Transverse colon (tissue), 3 donors: Measurements from ENCODE around the gene TXNDC11.

Experiments
- POLR2A ChIP-seq: fragments of 450-650 bp; IDR thresholded peaks from one replicate; pipeline ENCODE4 v1.6.1; 2016; ENCODE audit warnings: antibody characterized with exemption, mild to moderate bottlenecking, moderate library complexity
- TF ChIP-seq, protein P1 (sequence below), 5 experiments: fragments of 200-600 bp in 3 of 5; fragments of 450-650 bp in 2 of 5; sonication (generic) in 3 of 5; IDR thresholded peaks; 1 replicate in 2 of 5; 2 replicates in 3 of 5; pipeline ENCODE4 v1.5.1; 2016 to 2017; ENCODE audit warnings: antibody characterized with exemption in 5 of 5, inconsistent platforms in 3 of 5, mild to moderate bottlenecking in 2 of 5, moderate library complexity in 1 of 5

DNA sequence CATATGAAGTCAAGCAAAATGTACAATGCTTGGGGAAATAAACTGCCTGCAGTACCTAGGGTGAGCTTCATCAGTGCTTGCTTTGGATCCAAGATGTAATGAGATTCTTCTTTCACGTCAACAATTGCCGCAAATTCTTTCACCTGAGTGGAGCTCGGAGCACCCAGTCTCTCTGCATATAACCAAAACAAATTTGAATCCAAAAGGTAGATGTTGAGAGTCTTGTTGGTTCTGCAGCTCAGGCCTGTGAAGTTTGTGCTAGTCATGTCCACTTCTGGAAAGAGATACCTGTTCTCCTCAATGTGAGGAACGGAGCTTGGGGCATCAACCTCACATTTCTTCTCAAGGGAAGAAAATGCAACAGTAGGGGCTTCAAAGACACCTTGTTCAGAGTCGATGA is 51.4 kb downstream of the TXNDC11 start:
- TF ChIP-seq POLR2A = no peak
- TF ChIP-seq, protein P1, sequence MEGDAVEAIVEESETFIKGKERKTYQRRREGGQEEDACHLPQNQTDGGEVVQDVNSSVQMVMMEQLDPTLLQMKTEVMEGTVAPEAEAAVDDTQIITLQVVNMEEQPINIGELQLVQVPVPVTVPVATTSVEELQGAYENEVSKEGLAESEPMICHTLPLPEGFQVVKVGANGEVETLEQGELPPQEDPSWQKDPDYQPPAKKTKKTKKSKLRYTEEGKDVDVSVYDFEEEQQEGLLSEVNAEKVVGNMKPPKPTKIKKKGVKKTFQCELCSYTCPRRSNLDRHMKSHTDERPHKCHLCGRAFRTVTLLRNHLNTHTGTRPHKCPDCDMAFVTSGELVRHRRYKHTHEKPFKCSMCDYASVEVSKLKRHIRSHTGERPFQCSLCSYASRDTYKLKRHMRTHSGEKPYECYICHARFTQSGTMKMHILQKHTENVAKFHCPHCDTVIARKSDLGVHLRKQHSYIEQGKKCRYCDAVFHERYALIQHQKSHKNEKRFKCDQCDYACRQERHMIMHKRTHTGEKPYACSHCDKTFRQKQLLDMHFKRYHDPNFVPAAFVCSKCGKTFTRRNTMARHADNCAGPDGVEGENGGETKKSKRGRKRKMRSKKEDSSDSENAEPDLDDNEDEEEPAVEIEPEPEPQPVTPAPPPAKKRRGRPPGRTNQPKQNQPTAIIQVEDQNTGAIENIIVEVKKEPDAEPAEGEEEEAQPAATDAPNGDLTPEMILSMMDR (IDR thresholded peaks at IDR 0.05) = no peak
